ENCODE data around the gene SLC5A9. TPM values are rescaled to one million over a fixed set of nuclear protein-coding genes. Genes with fewer than 3 reads are reported as not detected.

SLC5A9 gene
- not detected in 2 replicates for total RNA-seq

DNA sequence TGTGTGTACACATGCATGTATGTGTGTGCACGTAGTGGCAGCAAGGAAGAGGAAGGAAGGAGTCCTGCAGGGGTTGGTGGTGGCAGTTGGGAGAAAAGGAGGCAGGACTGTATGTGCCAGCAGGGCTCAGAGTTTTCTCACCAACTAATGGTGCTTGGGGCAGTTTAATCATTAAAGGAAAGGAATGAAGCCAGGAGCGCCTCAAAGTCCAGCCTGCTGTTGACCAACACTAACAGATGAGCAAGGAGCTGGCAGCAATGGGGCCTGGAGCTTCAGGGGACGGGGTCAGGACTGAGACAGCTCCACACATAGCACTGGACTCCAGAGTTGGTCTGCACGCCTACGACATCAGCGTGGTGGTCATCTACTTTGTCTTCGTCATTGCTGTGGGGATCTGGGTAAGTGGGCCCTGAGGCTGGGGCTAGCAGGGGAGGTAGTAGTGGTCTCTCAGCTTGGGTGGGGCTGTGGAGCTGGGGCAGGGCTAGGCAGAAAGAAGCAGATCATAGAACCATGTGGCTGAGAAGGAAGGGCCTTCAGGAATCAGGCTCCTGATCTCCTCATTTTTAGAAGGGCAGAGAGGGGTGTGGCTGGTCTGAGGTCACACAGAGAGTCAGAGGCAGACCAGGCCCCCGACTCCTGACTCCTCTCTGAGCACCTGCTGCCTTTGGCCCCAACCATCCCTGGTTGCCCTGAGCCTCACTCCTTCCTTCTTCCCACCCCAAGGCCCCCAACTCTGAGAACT, at the start of gene SLC5A9:
Gene SLC5A9 (plus strand): TSS at position 216 of the 742 bp plus-strand sequence. CDS start 21 bp downstream, at position 237.

Other genes starting within 250 kb of the SLC5A9 start
- not detected in 2 replicates for gene TRABD2B, start 225.3 kb upstream of the SLC5A9 start, total RNA-seq
- 3.4 and 4.9 TPM in 2 replicates for gene SPATA6, start 249.5 kb downstream of the SLC5A9 start, total RNA-seq

Data from uterine smooth muscle cell (primary cell).